ENCODE measurements around the gene GAGE12D.
"Not testable (repeated sequence)": the region's sequence is repeated elsewhere in the genome, so short reads cannot be mapped to it uniquely, and the experiment has no call there.

DNA sequence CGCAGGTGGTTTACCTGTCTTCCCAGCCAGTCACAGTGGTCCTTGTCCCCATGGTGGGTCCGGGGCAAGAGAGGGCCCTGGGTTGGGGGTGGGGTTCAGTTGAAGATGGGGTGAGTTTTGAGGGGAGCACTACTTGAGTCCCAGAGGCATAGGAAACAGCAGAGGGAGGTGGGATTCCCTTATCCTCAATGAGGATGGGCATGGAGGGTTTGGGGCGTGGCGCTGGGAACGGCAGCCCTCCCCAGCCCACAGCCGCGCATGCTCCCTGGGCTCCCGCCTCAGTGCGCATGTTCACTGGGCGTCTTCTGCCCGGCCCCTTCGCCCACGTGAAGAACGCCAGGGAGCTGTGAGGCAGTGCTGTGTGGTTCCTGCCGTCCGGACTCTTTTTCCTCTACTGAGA, 9.7 kb upstream of the GAGE12D start, which contains the start of gene GAGE12C:
- TF ChIP-seq, protein P1, sequence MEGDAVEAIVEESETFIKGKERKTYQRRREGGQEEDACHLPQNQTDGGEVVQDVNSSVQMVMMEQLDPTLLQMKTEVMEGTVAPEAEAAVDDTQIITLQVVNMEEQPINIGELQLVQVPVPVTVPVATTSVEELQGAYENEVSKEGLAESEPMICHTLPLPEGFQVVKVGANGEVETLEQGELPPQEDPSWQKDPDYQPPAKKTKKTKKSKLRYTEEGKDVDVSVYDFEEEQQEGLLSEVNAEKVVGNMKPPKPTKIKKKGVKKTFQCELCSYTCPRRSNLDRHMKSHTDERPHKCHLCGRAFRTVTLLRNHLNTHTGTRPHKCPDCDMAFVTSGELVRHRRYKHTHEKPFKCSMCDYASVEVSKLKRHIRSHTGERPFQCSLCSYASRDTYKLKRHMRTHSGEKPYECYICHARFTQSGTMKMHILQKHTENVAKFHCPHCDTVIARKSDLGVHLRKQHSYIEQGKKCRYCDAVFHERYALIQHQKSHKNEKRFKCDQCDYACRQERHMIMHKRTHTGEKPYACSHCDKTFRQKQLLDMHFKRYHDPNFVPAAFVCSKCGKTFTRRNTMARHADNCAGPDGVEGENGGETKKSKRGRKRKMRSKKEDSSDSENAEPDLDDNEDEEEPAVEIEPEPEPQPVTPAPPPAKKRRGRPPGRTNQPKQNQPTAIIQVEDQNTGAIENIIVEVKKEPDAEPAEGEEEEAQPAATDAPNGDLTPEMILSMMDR (conservative IDR thresholded peaks at IDR 0.05; ENCODE audit: low read depth, low read length) = not testable (repeated sequence)
- not testable (repeated sequence) for TF ChIP-seq EZH2 (IDR thresholded peaks at IDR 0.05; ENCODE audit: borderline replicate concordance, low read depth, low read length, poor library complexity, severe bottlenecking)

Measured in A673 (cell line).